Measurements from ENCODE around the gene PKMYT1.

GRCh38 chr16:2982402-2982801 lies 2.2 kb upstream of the PKMYT1 start:
- TF ChIP-seq CTCF (IDR thresholded peaks at IDR 0.05): no peak
- no peak for TF ChIP-seq ESRRA (IDR thresholded peaks at IDR 0.05; ENCODE audit: borderline replicate concordance, low read length)
- no peak for TF ChIP-seq POLR2A (IDR thresholded peaks at IDR 0.05; ENCODE audit: low read length)
- TF ChIP-seq ZC3H11A (IDR thresholded peaks at IDR 0.05): no peak

Data from A549 (cell line).